Measurements from ENCODE around the gene HELLS. TPM values are rescaled to one million over a fixed set of nuclear protein-coding genes. Genes with fewer than 3 reads are reported as not detected.
A peak's percentile ranks its signal among the peaks of the same experiment; 100 is the strongest.
"Not testable (repeated sequence)": the region's sequence is repeated elsewhere in the genome, so short reads cannot be mapped to it uniquely, and the experiment has no call there.

Gene HELLS
- total RNA-seq, 2 donors from 2014 or later = 3.5 to 4.9 TPM

- TF ChIP-seq CTCF (IDR thresholded peaks at IDR 0.05) = no peak
- ATAC-seq (ENCODE audit: insufficient number of reproducible peaks, low FRiP score, low read depth) (no peak), DNase-seq (ENCODE audit: low spot score) (no peak)
- Histone ChIP-seq H3K4me3 (no peak overlapping the region), H3K36me3 (no peaks in the 10 kb centered on the region), H3K4me1 (ENCODE audit: control insufficient read depth in 1 of 2, low read depth in 2 of 2) (no peaks in the 10 kb centered on the region), H3K27me3 (replicated peaks; ENCODE audit: insufficient read depth) (no peaks in the 10 kb centered on the region), H3K9me3 (no peaks in the 10 kb centered on the region), H3K27ac (no peak overlapping the region)
These were observed 81.9 kb downstream of the HELLS start for GRCh38 chr10:94627511-94627910.

- DNase-seq (ENCODE audit: low spot score) = no peak
- H3K4me1 ChIP-seq (ENCODE audit: control insufficient read depth in 1 of 2, low read depth in 2 of 2) = no peaks in the 10 kb centered on the region
- ATAC-seq (ENCODE audit: insufficient number of reproducible peaks, low FRiP score, low read depth) = no peak
- no peak overlapping the region for H3K4me3 ChIP-seq
- H3K27ac ChIP-seq = no peak overlapping the region
- peak; percentile 21 for TF ChIP-seq CTCF (IDR thresholded peaks at IDR 0.05)
- no peaks in the 10 kb centered on the region for H3K36me3 ChIP-seq
- H3K9me3 ChIP-seq = no peaks in the 10 kb centered on the region
- no peaks in the 10 kb centered on the region for H3K27me3 ChIP-seq (replicated peaks; ENCODE audit: insufficient read depth)
These were observed 84.6 kb downstream of the HELLS start for GRCh38 chr10:94630017-94630688.

- H3K4me1 ChIP-seq (ENCODE audit: control insufficient read depth in 1 of 2, low read depth in 2 of 2) = no peaks in the 10 kb centered on the region
These were observed 85.7 kb downstream of the HELLS start for GRCh38 chr10:94631077-94631875.

GRCh38 chr10:94632954-94633353 is 87.4 kb downstream of the HELLS start:
- H3K27me3 ChIP-seq (replicated peaks; ENCODE audit: insufficient read depth) = no peaks in the 10 kb centered on the region
- DNase-seq (ENCODE audit: low spot score) = no peak
- H3K4me1 ChIP-seq (ENCODE audit: control insufficient read depth in 1 of 2, low read depth in 2 of 2) = no peaks in the 10 kb centered on the region
- no peak overlapping the region for H3K27ac ChIP-seq
- H3K9me3 ChIP-seq = peaks cover 2% of the 10 kb centered on the region
- H3K36me3 ChIP-seq = no peaks in the 10 kb centered on the region
- H3K4me3 ChIP-seq = no peak overlapping the region
- ATAC-seq (ENCODE audit: insufficient number of reproducible peaks, low FRiP score, low read depth) = no peak
- no peak for TF ChIP-seq CTCF (IDR thresholded peaks at IDR 0.05)

More at GRCh38 chr10:94631077-94631875, 85.7 kb downstream of the HELLS start:
- H3K4me3 ChIP-seq = no peak overlapping the region
- no peaks in the 10 kb centered on the region for H3K36me3 ChIP-seq
- H3K9me3 ChIP-seq = no peaks in the 10 kb centered on the region
- no peak for TF ChIP-seq CTCF (IDR thresholded peaks at IDR 0.05)
- no peak overlapping the region for H3K27ac ChIP-seq
- H3K27me3 ChIP-seq (replicated peaks; ENCODE audit: insufficient read depth) = no peaks in the 10 kb centered on the region
- DNase-seq (ENCODE audit: low spot score) (no peak), ATAC-seq (ENCODE audit: insufficient number of reproducible peaks, low FRiP score, low read depth) (no peak)

GRCh38 chr10:94638097-94638496 is 92.5 kb downstream of the HELLS start:
- H3K4me3 ChIP-seq; ATAC-seq (ENCODE audit: insufficient number of reproducible peaks, low FRiP score, low read depth); H3K4me1 ChIP-seq (ENCODE audit: control insufficient read depth in 1 of 2, low read depth in 2 of 2); H3K27ac ChIP-seq; DNase-seq (ENCODE audit: low spot score); H3K9me3 ChIP-seq; H3K27me3 ChIP-seq (replicated peaks; ENCODE audit: insufficient read depth); H3K36me3 ChIP-seq: not testable (repeated sequence)
